OCI-LY1 (cell line): ENCODE data around the gene ANTKMT.

Experiments used
- H2AFZ ChIP-seq: fragments of 200-600 bp; sonication (generic), shearing (Covaris generic); 2 replicates; pipeline ENCODE4 v1.6.0; 2014; ENCODE audit warnings: antibody characterized with exemption, mild to moderate bottlenecking, low read length
- H3F3A ChIP-seq: fragments of 200-600 bp; sonication (generic), shearing (Covaris generic); 2 replicates; pipeline ENCODE4 v1.6.0; 2014; ENCODE audit warnings: mild to moderate bottlenecking, antibody characterized with exemption, low read length, moderate library complexity; ENCODE audit not compliant: insufficient read depth
- H3K27ac ChIP-seq: fragments of 200-600 bp; sonication (generic); 2 replicates; pipeline ENCODE4 v1.5.1; 2014; ENCODE audit warnings: low read length, mixed run types, mild to moderate bottlenecking, low read depth; ENCODE audit not compliant: poor library complexity, severe bottlenecking
- H3K27me3 ChIP-seq: fragments of 200-600 bp; sonication (generic); 2 replicates; pipeline ENCODE4 v1.6.0; 2014; ENCODE audit warnings: antibody characterized with exemption, mild to moderate bottlenecking, low read length, moderate library complexity; ENCODE audit not compliant: insufficient read depth
- H3K36me3 ChIP-seq: fragments of 200-600 bp; sonication (generic); 2 replicates; pipeline ENCODE4 v1.6.1; 2014; ENCODE audit warnings: mild to moderate bottlenecking, antibody characterized with exemption, low read length, moderate library complexity, mixed read lengths; ENCODE audit not compliant: insufficient read depth
- H3K4me1 ChIP-seq: fragments of 200-600 bp; sonication (generic); 2 replicates; pipeline ENCODE4 v1.5.1; 2014; ENCODE audit warnings: mild to moderate bottlenecking, low read length, moderate library complexity; ENCODE audit not compliant: insufficient read depth, severe bottlenecking
- H3K4me2 ChIP-seq: fragments of 200-600 bp; sonication (generic), shearing (Covaris generic); 2 replicates; pipeline ENCODE4 v1.6.1; 2014; ENCODE audit warnings: low read length
- H3K4me3 ChIP-seq: fragments of 200-600 bp; sonication (generic); 2 replicates; pipeline ENCODE4 v1.5.1; 2014; ENCODE audit warnings: low read length, low read depth, mild to moderate bottlenecking, mixed read lengths; ENCODE audit not compliant: poor library complexity, severe bottlenecking
- H3K79me2 ChIP-seq: fragments of 200-600 bp; shearing (Covaris generic); 2 replicates; pipeline ENCODE4 v1.6.1; 2016; ENCODE audit warnings: mixed run types, low read length, mixed read lengths; ENCODE audit not compliant: insufficient read depth
- H3K9ac ChIP-seq: fragments of 200-600 bp; sonication (generic), shearing (Covaris generic); 2 replicates; pipeline ENCODE4 v1.6.1; 2014; ENCODE audit warnings: mild to moderate bottlenecking, low read length, mixed read lengths
- H3K9me2 ChIP-seq: fragments of 200-600 bp; sonication (generic), shearing (Covaris generic); 2 replicates; pipeline ENCODE4 v1.6.1; 2014; ENCODE audit warnings: low read depth, mild to moderate bottlenecking, low read length, mixed read lengths
- H3K9me3 ChIP-seq: fragments of 200-600 bp; shearing (Covaris generic); 2 replicates; pipeline ENCODE4 v1.6.1; 2014; ENCODE audit warnings: low read length, mixed read lengths
- H4K20me1 ChIP-seq: fragments of 200-600 bp; sonication (generic), shearing (Covaris generic); 2 replicates; pipeline ENCODE4 v1.6.0; 2016; ENCODE audit warnings: mild to moderate bottlenecking, low read length; ENCODE audit not compliant: insufficient read depth
- CTCF ChIP-seq: fragments of 200-600 bp; sonication (generic), shearing (Covaris generic); IDR thresholded peaks from 2 replicates; pipeline ENCODE4 v1.5.1; 2017; ENCODE audit warnings: mild to moderate bottlenecking, antibody characterized with exemption, low read length, moderate library complexity, mixed read lengths
- EZH2 ChIP-seq: fragments of 200-600 bp; sonication (generic), shearing (Covaris generic); IDR thresholded peaks from 2 replicates; pipeline ENCODE4 v1.8.0; 2017; ENCODE audit warnings: borderline replicate concordance, mixed run types, mild to moderate bottlenecking, antibody characterized with exemption, low read length, moderate library complexity, mixed read lengths

ANTKMT gene

GRCh38 chr16:732936-733335, 12.0 kb downstream of the ANTKMT start:
- Histone ChIP-seq H3K9me3 (no peaks in the 10 kb centered on the region), H2AFZ (no peak overlapping the region), H3K4me1 (peaks cover 36% of the 10 kb centered on the region), H3K4me2 (no peak overlapping the region), H3K27ac (no peak overlapping the region), H4K20me1 (no peaks in the 10 kb centered on the region), H3K9ac (no peak overlapping the region), H3K79me2 (no peaks in the 10 kb centered on the region), H3K27me3 (no peaks in the 10 kb centered on the region), H3F3A (no peaks in the 10 kb centered on the region), H3K36me3 (peaks cover 69% of the 10 kb centered on the region), H3K4me3 (no peak overlapping the region), H3K9me2 (no peaks in the 10 kb centered on the region)
- TF ChIP-seq EZH2 (no peak), CTCF (peak; percentile 37)

- Histone ChIP-seq H3K36me3 (peaks cover 69% of the 10 kb centered on the region), H3K79me2 (no peaks in the 10 kb centered on the region), H3K4me3 (no peak overlapping the region), H3K9ac (no peak overlapping the region), H3K9me2 (no peaks in the 10 kb centered on the region), H3K4me2 (no peak overlapping the region), H2AFZ (no peak overlapping the region), H3K9me3 (no peaks in the 10 kb centered on the region), H3K27me3 (no peaks in the 10 kb centered on the region), H3F3A (no peaks in the 10 kb centered on the region), H3K4me1 (peaks cover 40% of the 10 kb centered on the region), H3K27ac (peak overlapping the region; percentile 14), H4K20me1 (no peaks in the 10 kb centered on the region)
- TF ChIP-seq CTCF (peak; percentile 84), EZH2 (no peak)
Observed at GRCh38 chr16:733382-734207, 12.6 kb downstream of the ANTKMT start.

GRCh38 chr16:734208-734980, 13.4 kb downstream of the ANTKMT start:
- H3K36me3 ChIP-seq = peaks cover 69% of the 10 kb centered on the region
- H3K9me3 ChIP-seq = no peaks in the 10 kb centered on the region
- TF ChIP-seq CTCF = no peak
- no peak for TF ChIP-seq EZH2
- H3K9ac ChIP-seq = no peak overlapping the region
- H3F3A ChIP-seq = no peaks in the 10 kb centered on the region
- no peak overlapping the region for H3K4me3 ChIP-seq
- H2AFZ ChIP-seq = no peak overlapping the region
- H3K4me1 ChIP-seq = peaks cover 39% of the 10 kb centered on the region
- peak overlapping the region; percentile 14 for H3K27ac ChIP-seq
- no peaks in the 10 kb centered on the region for H3K27me3 ChIP-seq
- no peaks in the 10 kb centered on the region for H4K20me1 ChIP-seq
- no peaks in the 10 kb centered on the region for H3K79me2 ChIP-seq
- no peak overlapping the region for H3K4me2 ChIP-seq
- no peaks in the 10 kb centered on the region for H3K9me2 ChIP-seq
